HG03354 (cell line): ENCODE results near the gene LMO7.

Source experiments
- ATAC-seq: cut with Tn5 transposase; IDR thresholded peaks from one replicate; pipeline ENCODE4 v1.9.1; 2021; ENCODE audit warnings: mild to moderate bottlenecking; ENCODE audit not compliant: unreplicated experiment, poor library complexity, severe bottlenecking

Gene LMO7

GRCh38 chr13:75635828-75636435 lies at the start of gene LMO7:
TSS of gene LMO7 (plus strand) at chr13:75636330. CDS start at chr13:75636658, 328 bp downstream.
- ATAC-seq, result peak; percentile 66

GRCh38 chr13:75587679-75588078 lies 48.5 kb upstream of the LMO7 start:
- no peak for ATAC-seq

- ATAC-seq, result no peak
Measured at GRCh38 chr13:75596657-75597182, 39.4 kb upstream of the LMO7 start.

- no peak for ATAC-seq
Measured at GRCh38 chr13:75600371-75600770, 35.8 kb upstream of the LMO7 start.

GRCh38 chr13:75603038-75603437 lies 33.1 kb upstream of the LMO7 start:
- ATAC-seq, result no peak

- ATAC-seq, result no peak
Measured at GRCh38 chr13:75607447-75607846, 28.7 kb upstream of the LMO7 start.

- no peak for ATAC-seq
Measured at GRCh38 chr13:75610466-75610865, 25.7 kb upstream of the LMO7 start.

- ATAC-seq, result no peak
Measured at GRCh38 chr13:75612354-75612753, 23.8 kb upstream of the LMO7 start.

GRCh38 chr13:75617230-75617629 lies 18.9 kb upstream of the LMO7 start:
- ATAC-seq, result no peak

- no peak for ATAC-seq
Measured at GRCh38 chr13:75618308-75618707, 17.8 kb upstream of the LMO7 start.

- ATAC-seq, result no peak
Measured at GRCh38 chr13:75620020-75620419, 16.1 kb upstream of the LMO7 start.

GRCh38 chr13:75621147-75621546 lies 15.0 kb upstream of the LMO7 start:
- no peak for ATAC-seq

- ATAC-seq, result no peak
Measured at GRCh38 chr13:75628801-75629200, 7.3 kb upstream of the LMO7 start.

- no peak for ATAC-seq
Measured at GRCh38 chr13:75633285-75633684, 2.8 kb upstream of the LMO7 start.

- no peak for ATAC-seq
Measured at GRCh38 chr13:75635101-75635827, 866 bp upstream of the LMO7 start.

- peak; percentile 60 for ATAC-seq
Measured at GRCh38 chr13:75636436-75637180, 478 bp downstream of the LMO7 start.

GRCh38 chr13:75637181-75637750 lies 1.1 kb downstream of the LMO7 start:
- ATAC-seq, result peak; percentile 5

- ATAC-seq, result no peak
Measured at GRCh38 chr13:75639454-75639853, 3.3 kb downstream of the LMO7 start.

GRCh38 chr13:75641026-75641425 lies 4.9 kb downstream of the LMO7 start:
- no peak for ATAC-seq

- ATAC-seq, result no peak
Measured at GRCh38 chr13:75643182-75643581, 7.1 kb downstream of the LMO7 start.
